ENCODE data around the gene GPR37L1.
"Not testable (repeated sequence)": the region's sequence is repeated elsewhere in the genome, so short reads cannot be mapped to it uniquely, and the experiment has no call there.

The GPR37L1 gene

DNA sequence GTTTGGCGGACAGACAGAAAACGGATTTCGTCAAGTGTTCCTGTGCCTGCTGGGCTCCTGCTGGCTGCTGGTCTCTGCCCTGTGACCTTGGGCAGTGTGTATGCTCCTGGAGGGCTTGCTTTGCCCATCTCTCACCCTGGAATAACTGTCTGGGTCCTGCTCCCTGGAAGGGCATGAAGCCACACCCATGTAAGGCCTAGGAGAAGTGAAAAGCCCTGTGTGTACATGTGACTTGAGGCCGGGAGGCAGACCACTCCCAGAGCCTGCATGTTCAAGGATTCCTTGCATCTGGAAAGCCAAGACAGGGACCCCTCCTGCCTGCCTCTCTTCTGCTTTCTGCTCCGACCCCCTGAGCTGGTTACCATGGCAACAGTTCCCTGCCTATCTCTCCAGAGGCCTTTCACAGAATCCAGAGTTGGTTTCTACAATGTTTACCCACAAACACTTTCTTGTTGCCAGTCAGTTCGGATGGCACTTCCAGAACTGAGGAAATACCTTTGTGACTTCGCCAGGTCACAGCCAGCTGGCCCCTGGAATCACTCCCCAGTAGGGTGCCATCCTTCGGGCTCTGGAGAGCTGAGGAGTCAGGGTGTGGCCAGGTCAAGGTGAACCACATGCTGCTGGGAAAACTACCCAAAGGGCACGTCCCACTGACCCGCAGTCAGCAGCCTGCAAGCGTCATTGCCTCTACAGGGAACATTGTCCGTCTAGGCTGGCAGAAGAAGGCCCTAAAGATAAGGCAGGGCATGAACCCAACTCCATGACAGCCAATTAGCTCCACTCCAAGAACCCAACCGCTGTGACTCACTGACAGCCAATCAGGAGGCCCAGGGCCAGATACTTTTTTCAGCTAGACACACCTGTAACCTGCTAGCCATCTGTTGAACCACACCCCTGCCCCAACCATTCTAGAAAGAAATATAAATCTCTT lies 14.7 kb upstream of the GPR37L1 start:
- no peak for TF ChIP-seq GABPA (IDR thresholded peaks at IDR 0.05; ENCODE audit: low read depth)
- no peak for TF ChIP-seq POLR2AphosphoS5 (IDR thresholded peaks at IDR 0.05; ENCODE audit: low read depth)
- TF ChIP-seq, protein P1, sequence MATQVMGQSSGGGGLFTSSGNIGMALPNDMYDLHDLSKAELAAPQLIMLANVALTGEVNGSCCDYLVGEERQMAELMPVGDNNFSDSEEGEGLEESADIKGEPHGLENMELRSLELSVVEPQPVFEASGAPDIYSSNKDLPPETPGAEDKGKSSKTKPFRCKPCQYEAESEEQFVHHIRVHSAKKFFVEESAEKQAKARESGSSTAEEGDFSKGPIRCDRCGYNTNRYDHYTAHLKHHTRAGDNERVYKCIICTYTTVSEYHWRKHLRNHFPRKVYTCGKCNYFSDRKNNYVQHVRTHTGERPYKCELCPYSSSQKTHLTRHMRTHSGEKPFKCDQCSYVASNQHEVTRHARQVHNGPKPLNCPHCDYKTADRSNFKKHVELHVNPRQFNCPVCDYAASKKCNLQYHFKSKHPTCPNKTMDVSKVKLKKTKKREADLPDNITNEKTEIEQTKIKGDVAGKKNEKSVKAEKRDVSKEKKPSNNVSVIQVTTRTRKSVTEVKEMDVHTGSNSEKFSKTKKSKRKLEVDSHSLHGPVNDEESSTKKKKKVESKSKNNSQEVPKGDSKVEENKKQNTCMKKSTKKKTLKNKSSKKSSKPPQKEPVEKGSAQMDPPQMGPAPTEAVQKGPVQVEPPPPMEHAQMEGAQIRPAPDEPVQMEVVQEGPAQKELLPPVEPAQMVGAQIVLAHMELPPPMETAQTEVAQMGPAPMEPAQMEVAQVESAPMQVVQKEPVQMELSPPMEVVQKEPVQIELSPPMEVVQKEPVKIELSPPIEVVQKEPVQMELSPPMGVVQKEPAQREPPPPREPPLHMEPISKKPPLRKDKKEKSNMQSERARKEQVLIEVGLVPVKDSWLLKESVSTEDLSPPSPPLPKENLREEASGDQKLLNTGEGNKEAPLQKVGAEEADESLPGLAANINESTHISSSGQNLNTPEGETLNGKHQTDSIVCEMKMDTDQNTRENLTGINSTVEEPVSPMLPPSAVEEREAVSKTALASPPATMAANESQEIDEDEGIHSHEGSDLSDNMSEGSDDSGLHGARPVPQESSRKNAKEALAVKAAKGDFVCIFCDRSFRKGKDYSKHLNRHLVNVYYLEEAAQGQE (IDR thresholded peaks at IDR 0.05; ENCODE audit: insufficient replicate concordance, low read depth), result no peak
- no peak for TF ChIP-seq SPI1 (IDR thresholded peaks at IDR 0.05; ENCODE audit: borderline replicate concordance, low read depth)
- TF ChIP-seq, protein P2, sequence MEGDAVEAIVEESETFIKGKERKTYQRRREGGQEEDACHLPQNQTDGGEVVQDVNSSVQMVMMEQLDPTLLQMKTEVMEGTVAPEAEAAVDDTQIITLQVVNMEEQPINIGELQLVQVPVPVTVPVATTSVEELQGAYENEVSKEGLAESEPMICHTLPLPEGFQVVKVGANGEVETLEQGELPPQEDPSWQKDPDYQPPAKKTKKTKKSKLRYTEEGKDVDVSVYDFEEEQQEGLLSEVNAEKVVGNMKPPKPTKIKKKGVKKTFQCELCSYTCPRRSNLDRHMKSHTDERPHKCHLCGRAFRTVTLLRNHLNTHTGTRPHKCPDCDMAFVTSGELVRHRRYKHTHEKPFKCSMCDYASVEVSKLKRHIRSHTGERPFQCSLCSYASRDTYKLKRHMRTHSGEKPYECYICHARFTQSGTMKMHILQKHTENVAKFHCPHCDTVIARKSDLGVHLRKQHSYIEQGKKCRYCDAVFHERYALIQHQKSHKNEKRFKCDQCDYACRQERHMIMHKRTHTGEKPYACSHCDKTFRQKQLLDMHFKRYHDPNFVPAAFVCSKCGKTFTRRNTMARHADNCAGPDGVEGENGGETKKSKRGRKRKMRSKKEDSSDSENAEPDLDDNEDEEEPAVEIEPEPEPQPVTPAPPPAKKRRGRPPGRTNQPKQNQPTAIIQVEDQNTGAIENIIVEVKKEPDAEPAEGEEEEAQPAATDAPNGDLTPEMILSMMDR (IDR thresholded peaks at IDR 0.05; ENCODE audit: insufficient read depth, low read length), result no peak
- H3K4me3 ChIP-seq (replicated peaks; ENCODE audit: insufficient read depth, low read length), result no peak overlapping the region
- H3K27ac ChIP-seq (replicated peaks), result no peak overlapping the region
- DNase-seq (ENCODE audit: low read depth in 1 of 2, low spot score in 1 of 2), result no peak
- H3K27me3 ChIP-seq (ENCODE audit: insufficient read depth, poor library complexity, severe bottlenecking), result no peaks in the 10 kb centered on the region

DNA sequence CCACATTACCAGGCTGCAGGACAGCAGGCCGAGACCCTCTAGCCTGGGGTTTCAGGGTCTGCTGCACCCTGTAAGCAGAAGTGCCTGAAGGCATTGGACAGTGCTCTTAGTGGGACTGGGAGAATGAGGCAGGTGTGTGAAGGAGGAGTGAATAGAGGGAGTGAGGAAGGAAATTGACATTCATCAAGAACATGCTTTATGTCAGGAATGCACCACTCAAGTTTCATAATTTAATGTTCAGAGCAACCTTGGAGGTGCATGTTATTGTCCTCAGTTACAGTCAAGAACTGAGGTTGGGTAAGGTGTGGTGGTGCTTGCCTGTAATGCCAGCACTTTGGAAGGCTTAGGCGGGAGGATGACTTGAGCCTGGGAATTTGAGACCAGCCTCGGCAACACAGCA lies 11.7 kb upstream of the GPR37L1 start:
- H3K4me3 ChIP-seq (replicated peaks; ENCODE audit: insufficient read depth, low read length), result no peak overlapping the region
- TF ChIP-seq POLR2AphosphoS5 (IDR thresholded peaks at IDR 0.05; ENCODE audit: low read depth) (no peak), SPI1 (IDR thresholded peaks at IDR 0.05; ENCODE audit: borderline replicate concordance, low read depth) (no peak), GABPA (IDR thresholded peaks at IDR 0.05; ENCODE audit: low read depth) (no peak)
- TF ChIP-seq, protein P2 (IDR thresholded peaks at IDR 0.05; ENCODE audit: insufficient read depth, low read length), result no peak
- TF ChIP-seq, protein P1 (IDR thresholded peaks at IDR 0.05; ENCODE audit: insufficient replicate concordance, low read depth), result no peak
- no peak overlapping the region for H3K27ac ChIP-seq (replicated peaks)

DNA sequence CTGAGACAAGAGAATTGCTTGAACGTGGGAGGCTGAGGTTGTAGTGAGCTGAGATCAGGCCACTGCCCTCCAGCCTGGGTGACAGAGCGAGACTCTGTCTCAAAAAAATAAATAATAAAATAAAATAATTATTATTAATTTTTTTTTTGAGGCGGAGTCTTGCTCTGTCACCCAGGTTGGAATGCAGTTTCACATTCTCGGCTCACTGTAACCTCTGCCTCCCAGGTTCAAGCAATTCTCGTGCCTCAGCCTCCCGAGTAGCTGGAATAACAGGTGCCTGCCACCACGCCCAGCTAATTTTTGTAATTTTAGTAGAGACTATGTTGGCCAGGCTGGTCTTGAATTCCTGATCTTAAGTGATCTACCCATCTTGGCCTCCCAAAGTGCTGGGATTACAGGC lies 11.1 kb upstream of the GPR37L1 start:
- H3K4me3 ChIP-seq (replicated peaks; ENCODE audit: insufficient read depth, low read length); DNase-seq (ENCODE audit: low read depth in 1 of 2, low spot score in 1 of 2); H3K27me3 ChIP-seq (ENCODE audit: insufficient read depth, poor library complexity, severe bottlenecking); H3K27ac ChIP-seq (replicated peaks): not testable (repeated sequence)

More for the DNA sequence above, 11.7 kb upstream of the GPR37L1 start:
- H3K27me3 ChIP-seq (ENCODE audit: insufficient read depth, poor library complexity, severe bottlenecking), result no peaks in the 10 kb centered on the region
- no peak for DNase-seq (ENCODE audit: low read depth in 1 of 2, low spot score in 1 of 2)

DNA sequence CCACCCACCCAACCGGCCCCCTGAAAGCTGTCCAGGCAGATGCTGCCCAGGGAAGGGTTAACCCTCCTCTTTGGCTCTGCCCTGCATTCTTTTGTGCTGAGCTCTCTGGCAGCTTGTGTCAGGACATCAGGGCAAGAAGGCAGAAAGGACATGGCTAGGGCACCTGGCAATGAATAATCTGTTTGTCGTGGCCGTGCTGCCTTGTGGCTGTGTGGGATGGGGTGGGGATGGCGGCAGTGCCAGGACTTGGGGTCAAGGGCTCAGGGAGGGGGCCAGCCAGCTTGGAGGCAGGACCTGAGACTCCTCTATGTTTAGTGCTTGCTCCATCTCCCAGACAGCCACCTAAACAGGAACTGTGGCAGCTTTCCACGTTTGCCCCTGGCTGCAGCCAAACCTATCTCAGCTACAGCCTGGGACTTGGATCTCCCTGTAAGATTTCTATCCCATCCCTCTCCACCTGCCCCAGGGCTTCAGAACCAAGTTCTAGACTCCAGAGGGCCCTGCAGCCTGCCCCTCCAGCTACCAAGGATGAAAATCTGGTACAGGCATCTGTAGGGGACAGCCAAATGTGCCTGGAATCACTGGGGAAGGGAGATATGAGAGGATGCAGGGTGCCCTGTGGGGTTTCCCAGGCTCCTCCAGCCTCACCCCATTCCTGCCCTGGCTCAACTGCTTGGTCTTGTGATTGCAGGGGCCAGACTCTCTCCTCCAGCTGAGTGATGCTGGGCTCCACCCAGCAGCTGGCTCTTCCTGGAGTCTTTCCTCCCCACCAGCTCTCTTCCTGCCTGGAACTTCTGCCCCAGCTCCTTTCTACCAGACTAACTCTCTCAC lies 9.6 kb upstream of the GPR37L1 start:
- Histone ChIP-seq H3K27ac (replicated peaks) (no peak overlapping the region), H3K27me3 (ENCODE audit: insufficient read depth, poor library complexity, severe bottlenecking) (no peaks in the 10 kb centered on the region), H3K4me3 (replicated peaks; ENCODE audit: insufficient read depth, low read length) (no peak overlapping the region)
- DNase-seq (ENCODE audit: low read depth in 1 of 2, low spot score in 1 of 2), result no peak
- TF ChIP-seq, protein P2 (IDR thresholded peaks at IDR 0.05; ENCODE audit: insufficient read depth, low read length), result no peak
- TF ChIP-seq POLR2AphosphoS5 (IDR thresholded peaks at IDR 0.05; ENCODE audit: low read depth), result no peak
- no peak for TF ChIP-seq SPI1 (IDR thresholded peaks at IDR 0.05; ENCODE audit: borderline replicate concordance, low read depth)
